GM12878 (cell line): Measurements from ENCODE around the gene SCYGR6. TPM values are rescaled to one million over a fixed set of nuclear protein-coding genes. Genes with fewer than 3 reads are reported as not detected.

Experiments
- CBX3 ChIP-seq: fragments of 200-600 bp; sonication (generic); IDR thresholded peaks from 2 replicates; pipeline ENCODE4 v1.6.1; 2016; ENCODE audit warnings: low read depth, borderline replicate concordance
- MXI1 ChIP-seq: fragments of 150-350 bp; IDR thresholded peaks from 2 replicates; pipeline ENCODE4 v1.6.1; 2011; ENCODE audit warnings: low read depth, mild to moderate bottlenecking, inconsistent platforms, low read length, improper control_type of control experiment
- SMARCA5 ChIP-seq: fragments of 450-650 bp; IDR thresholded peaks from 2 replicates; pipeline ENCODE4 v1.6.1; 2017; ENCODE audit warnings: mild to moderate bottlenecking
- ZNF207 ChIP-seq: fragments of 450-650 bp; IDR thresholded peaks from 2 replicates; pipeline ENCODE4 v1.6.1; 2014; ENCODE audit warnings: antibody characterized with exemption, mild to moderate bottlenecking, borderline replicate concordance
- polyA plus RNA-seq, 11 experiments: library from polyadenylated mRNA; depleted of rRNA in 4 of 11; unstranded in 6 of 11; stranded (reverse) in 5 of 11; fragments of >200 nt; fragmentation: Nextera tagmentation in 4 of 11; fragmentation: Illumina TruSeq in 1 of 11; extraction: Ambion mirVana in 4 of 11; extraction: Trizol in 1 of 11; gene quantifications; 1 replicate in 1 of 11; 2 replicates in 10 of 11; pipeline versions ENCODE4 v1.2.1 to v1.2.3, GENCODE V29; 2011 to 2016; ENCODE audit warnings: inconsistent platforms in 2 of 11, missing spikeins in 2 of 11, low read depth in 1 of 11
- total RNA-seq, 4 experiments: library from RNA; depleted of rRNA in 3 of 4; stranded (reverse); fragments of >200 nt in 3 of 4; fragmentation: Illumina TruSeq in 1 of 4; extraction: Trizol in 1 of 4; gene quantifications; 2 replicates each; pipeline versions ENCODE4 v1.2.1 to v1.2.3, GENCODE V29; 2013 to 2021
- TF ChIP-seq, protein P1 (sequence below): fragments of 450-650 bp; IDR thresholded peaks from 2 replicates; pipeline ENCODE4 v1.6.1; 2017; ENCODE audit warnings: low read depth, mild to moderate bottlenecking, moderate library complexity
- TF ChIP-seq, protein P2 (sequence below): IDR thresholded peaks from 2 replicates; pipeline ENCODE4 v1.6.1; 2012; ENCODE audit warnings: improper control_type of control experiment, low read depth, low read length; ENCODE audit not compliant: insufficient replicate concordance

SCYGR6 gene
- total and polyA plus RNA-seq, 10 of the 15 experiments (the other 5 are each of a cell fraction or from before 2014, with no cell fraction given): not detected

DNA sequence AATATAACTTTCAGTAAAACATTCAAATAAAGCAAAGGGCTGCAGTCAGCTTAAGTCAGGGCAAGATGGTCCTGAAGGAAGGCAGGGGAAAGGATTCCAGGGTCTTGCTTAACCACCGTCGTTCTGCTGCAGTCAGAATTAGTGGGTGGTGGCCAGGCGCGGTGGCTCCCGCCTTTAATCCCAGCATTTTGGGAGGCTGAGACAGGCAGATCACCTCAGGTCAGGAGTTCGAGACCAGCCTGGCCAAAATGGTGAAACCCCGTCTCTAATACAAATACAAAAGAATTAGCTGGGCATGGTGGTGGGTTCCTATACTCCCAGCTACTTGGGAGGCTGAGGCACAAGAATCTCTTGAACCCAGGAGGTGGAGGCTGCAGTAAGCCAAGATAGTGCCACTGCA is 13.6 kb downstream of the SCYGR6 start (continued):
- TF ChIP-seq, protein P1, sequence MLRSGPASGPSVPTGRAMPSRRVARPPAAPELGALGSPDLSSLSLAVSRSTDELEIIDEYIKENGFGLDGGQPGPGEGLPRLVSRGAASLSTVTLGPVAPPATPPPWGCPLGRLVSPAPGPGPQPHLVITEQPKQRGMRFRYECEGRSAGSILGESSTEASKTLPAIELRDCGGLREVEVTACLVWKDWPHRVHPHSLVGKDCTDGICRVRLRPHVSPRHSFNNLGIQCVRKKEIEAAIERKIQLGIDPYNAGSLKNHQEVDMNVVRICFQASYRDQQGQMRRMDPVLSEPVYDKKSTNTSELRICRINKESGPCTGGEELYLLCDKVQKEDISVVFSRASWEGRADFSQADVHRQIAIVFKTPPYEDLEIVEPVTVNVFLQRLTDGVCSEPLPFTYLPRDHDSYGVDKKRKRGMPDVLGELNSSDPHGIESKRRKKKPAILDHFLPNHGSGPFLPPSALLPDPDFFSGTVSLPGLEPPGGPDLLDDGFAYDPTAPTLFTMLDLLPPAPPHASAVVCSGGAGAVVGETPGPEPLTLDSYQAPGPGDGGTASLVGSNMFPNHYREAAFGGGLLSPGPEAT: no peak
- TF ChIP-seq ZNF207 (no peak), CBX3 (no peak), MXI1 (no peak), SMARCA5 (no peak)
- TF ChIP-seq, protein P2, sequence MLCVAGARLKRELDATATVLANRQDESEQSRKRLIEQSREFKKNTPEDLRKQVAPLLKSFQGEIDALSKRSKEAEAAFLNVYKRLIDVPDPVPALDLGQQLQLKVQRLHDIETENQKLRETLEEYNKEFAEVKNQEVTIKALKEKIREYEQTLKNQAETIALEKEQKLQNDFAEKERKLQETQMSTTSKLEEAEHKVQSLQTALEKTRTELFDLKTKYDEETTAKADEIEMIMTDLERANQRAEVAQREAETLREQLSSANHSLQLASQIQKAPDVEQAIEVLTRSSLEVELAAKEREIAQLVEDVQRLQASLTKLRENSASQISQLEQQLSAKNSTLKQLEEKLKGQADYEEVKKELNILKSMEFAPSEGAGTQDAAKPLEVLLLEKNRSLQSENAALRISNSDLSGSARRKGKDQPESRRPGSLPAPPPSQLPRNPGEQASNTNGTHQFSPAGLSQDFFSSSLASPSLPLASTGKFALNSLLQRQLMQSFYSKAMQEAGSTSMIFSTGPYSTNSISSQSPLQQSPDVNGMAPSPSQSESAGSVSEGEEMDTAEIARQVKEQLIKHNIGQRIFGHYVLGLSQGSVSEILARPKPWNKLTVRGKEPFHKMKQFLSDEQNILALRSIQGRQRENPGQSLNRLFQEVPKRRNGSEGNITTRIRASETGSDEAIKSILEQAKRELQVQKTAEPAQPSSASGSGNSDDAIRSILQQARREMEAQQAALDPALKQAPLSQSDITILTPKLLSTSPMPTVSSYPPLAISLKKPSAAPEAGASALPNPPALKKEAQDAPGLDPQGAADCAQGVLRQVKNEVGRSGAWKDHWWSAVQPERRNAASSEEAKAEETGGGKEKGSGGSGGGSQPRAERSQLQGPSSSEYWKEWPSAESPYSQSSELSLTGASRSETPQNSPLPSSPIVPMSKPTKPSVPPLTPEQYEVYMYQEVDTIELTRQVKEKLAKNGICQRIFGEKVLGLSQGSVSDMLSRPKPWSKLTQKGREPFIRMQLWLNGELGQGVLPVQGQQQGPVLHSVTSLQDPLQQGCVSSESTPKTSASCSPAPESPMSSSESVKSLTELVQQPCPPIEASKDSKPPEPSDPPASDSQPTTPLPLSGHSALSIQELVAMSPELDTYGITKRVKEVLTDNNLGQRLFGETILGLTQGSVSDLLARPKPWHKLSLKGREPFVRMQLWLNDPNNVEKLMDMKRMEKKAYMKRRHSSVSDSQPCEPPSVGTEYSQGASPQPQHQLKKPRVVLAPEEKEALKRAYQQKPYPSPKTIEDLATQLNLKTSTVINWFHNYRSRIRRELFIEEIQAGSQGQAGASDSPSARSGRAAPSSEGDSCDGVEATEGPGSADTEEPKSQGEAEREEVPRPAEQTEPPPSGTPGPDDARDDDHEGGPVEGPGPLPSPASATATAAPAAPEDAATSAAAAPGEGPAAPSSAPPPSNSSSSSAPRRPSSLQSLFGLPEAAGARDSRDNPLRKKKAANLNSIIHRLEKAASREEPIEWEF: no peak
